Measurements from ENCODE around the gene FREM2. TPM values are rescaled to one million over a fixed set of nuclear protein-coding genes. Genes with fewer than 3 reads are reported as not detected.

Gene FREM2
- total RNA-seq, 2 experiments from 2014 or later: not detected

DNA sequence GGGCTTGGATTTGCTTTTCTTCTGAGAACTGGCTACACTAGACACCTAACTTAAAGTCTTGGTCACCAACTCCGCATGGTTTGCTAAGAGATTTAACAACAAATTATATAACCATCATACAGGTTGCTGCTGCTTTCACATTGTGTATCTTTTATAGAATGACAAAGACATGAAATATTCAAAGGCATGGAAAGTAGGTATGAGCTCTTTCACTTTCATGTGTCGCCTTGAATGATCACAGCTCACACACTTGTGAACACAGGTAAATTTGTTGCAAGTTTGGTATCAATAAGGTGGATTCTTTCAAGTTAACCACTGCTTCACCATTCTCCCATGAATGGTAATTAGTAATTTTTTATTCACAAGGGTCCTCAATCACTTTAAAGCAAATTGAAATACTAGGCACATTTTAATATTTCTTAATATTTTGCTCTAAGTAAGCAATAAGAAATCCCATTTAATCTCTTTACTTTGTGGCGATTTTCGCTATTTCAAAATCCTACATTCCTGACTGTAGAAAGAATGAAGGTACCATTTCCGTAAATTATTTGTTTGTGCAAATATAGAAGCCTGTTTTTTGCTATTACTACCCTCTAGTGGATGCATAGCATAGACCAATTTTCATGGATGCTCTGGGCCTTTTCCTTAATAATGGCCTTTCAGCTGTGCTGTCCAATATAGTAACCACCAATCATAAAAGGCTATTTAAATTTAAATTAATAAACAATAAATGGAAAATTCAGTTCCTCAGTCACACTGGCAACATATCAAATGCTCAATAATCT, 45.5 kb upstream of the FREM2 start:
- ChIA-PET POLR2A (interaction anchor here (0.5 kb wide), 1 partner anchor 882 kb away, joined by 4 read pairs; no protein-coding TSS in a partner anchor), CTCF (ENCODE audit: unreplicated experiment) (no interaction called here)
- H3K36me3 ChIP-seq (ENCODE audit: insufficient read depth, low read length): no peaks in the 10 kb centered on the region
- H3K4me1 ChIP-seq (ENCODE audit: insufficient read depth, low read length, poor library complexity, severe bottlenecking): no peaks in the 10 kb centered on the region
- TF ChIP-seq, protein P1, sequence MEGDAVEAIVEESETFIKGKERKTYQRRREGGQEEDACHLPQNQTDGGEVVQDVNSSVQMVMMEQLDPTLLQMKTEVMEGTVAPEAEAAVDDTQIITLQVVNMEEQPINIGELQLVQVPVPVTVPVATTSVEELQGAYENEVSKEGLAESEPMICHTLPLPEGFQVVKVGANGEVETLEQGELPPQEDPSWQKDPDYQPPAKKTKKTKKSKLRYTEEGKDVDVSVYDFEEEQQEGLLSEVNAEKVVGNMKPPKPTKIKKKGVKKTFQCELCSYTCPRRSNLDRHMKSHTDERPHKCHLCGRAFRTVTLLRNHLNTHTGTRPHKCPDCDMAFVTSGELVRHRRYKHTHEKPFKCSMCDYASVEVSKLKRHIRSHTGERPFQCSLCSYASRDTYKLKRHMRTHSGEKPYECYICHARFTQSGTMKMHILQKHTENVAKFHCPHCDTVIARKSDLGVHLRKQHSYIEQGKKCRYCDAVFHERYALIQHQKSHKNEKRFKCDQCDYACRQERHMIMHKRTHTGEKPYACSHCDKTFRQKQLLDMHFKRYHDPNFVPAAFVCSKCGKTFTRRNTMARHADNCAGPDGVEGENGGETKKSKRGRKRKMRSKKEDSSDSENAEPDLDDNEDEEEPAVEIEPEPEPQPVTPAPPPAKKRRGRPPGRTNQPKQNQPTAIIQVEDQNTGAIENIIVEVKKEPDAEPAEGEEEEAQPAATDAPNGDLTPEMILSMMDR (conservative IDR thresholded peaks at IDR 0.05; ENCODE audit: low read length): peak; percentile 50
- no peak for TF ChIP-seq EZH2phosphoT487 (IDR thresholded peaks at IDR 0.05; ENCODE audit: borderline replicate concordance, low read depth, low read length)
- intact Hi-C loops (cut with micrococcal nuclease; ENCODE audit: unreplicated experiment): no loop called here
- DNase-seq (ENCODE audit: low spot score): no peak
- H3K4me3 ChIP-seq (ENCODE audit: low read depth, low read length, poor library complexity, severe bottlenecking): no peak overlapping the region
- H3K79me2 ChIP-seq (ENCODE audit: insufficient read depth, low read depth, low read length): no peaks in the 10 kb centered on the region
- BruUV-seq (replicated peaks): no TSS peak
- H3K9me3 ChIP-seq (ENCODE audit: low read length): no peaks in the 10 kb centered on the region
- H3K4me2 ChIP-seq (ENCODE audit: low read length): no peak overlapping the region
- no peaks in the 10 kb centered on the region for H4K20me1 ChIP-seq (ENCODE audit: insufficient read depth, low read length)
- no peak overlapping the region for H2AFZ ChIP-seq (ENCODE audit: low read length)
- H3K9me2 ChIP-seq (ENCODE audit: insufficient read depth, low read length): no peaks in the 10 kb centered on the region
- H3K27ac ChIP-seq (ENCODE audit: low read depth, low read length, poor library complexity, severe bottlenecking): no peak overlapping the region

DNA sequence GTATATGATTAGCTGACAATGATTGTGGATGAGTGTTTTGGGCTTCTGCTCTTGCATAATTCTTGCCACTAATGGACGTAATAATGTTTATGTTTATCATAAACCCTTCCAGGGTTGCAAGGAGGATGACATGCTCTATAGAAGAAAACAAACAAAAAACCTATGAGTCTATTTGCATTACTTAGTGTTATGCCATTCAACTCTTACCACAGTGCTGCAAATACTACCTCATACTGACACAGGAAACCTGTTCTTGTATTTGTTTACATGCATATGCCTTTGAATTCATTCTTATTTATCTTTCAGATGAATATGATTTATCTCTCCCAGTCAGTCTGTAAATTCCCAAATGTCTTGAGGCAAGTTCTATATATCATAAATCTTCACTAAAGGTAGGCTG, 39.6 kb upstream of the FREM2 start:
- no TSS peak for BruUV-seq (replicated peaks)
- no peak for DNase-seq (ENCODE audit: low spot score)
- H3K27ac ChIP-seq (ENCODE audit: low read depth, low read length, poor library complexity, severe bottlenecking): no peak overlapping the region
- no peak overlapping the region for H3K4me3 ChIP-seq (ENCODE audit: low read depth, low read length, poor library complexity, severe bottlenecking)
- H3K9me3 ChIP-seq (ENCODE audit: low read length): no peaks in the 10 kb centered on the region
- no peak for TF ChIP-seq EZH2phosphoT487 (IDR thresholded peaks at IDR 0.05; ENCODE audit: borderline replicate concordance, low read depth, low read length)
- TF ChIP-seq, protein P1 (conservative IDR thresholded peaks at IDR 0.05; ENCODE audit: low read length): no peak
- no peak overlapping the region for H2AFZ ChIP-seq (ENCODE audit: low read length)
- no peaks in the 10 kb centered on the region for H3K79me2 ChIP-seq (ENCODE audit: insufficient read depth, low read depth, low read length)
- no peak overlapping the region for H3K4me2 ChIP-seq (ENCODE audit: low read length)
- no peaks in the 10 kb centered on the region for H4K20me1 ChIP-seq (ENCODE audit: insufficient read depth, low read length)
- CTCF ChIA-PET (ENCODE audit: unreplicated experiment): no interaction called here
- H3K9me2 ChIP-seq (ENCODE audit: insufficient read depth, low read length): no peaks in the 10 kb centered on the region
- H3K36me3 ChIP-seq (ENCODE audit: insufficient read depth, low read length): no peaks in the 10 kb centered on the region
- POLR2A ChIA-PET: no interaction called here
- intact Hi-C loops (cut with micrococcal nuclease; ENCODE audit: unreplicated experiment): no loop called here
- H3K4me1 ChIP-seq (ENCODE audit: insufficient read depth, low read length, poor library complexity, severe bottlenecking): no peaks in the 10 kb centered on the region

GRCh38 chr13:38648912-38649311, 38.0 kb upstream of the FREM2 start:
- no peaks in the 10 kb centered on the region for H3K79me2 ChIP-seq (ENCODE audit: insufficient read depth, low read depth, low read length)
- H3K9me2 ChIP-seq (ENCODE audit: insufficient read depth, low read length): no peaks in the 10 kb centered on the region
- ChIA-PET CTCF (ENCODE audit: unreplicated experiment) (no interaction called here), POLR2A (no interaction called here)
- no peaks in the 10 kb centered on the region for H3K9me3 ChIP-seq (ENCODE audit: low read length)
- DNase-seq (ENCODE audit: low spot score): no peak
- H3K36me3 ChIP-seq (ENCODE audit: insufficient read depth, low read length): no peaks in the 10 kb centered on the region
- no peak overlapping the region for H3K4me2 ChIP-seq (ENCODE audit: low read length)
- no peak for TF ChIP-seq EZH2phosphoT487 (IDR thresholded peaks at IDR 0.05; ENCODE audit: borderline replicate concordance, low read depth, low read length)
- TF ChIP-seq, protein P1 (conservative IDR thresholded peaks at IDR 0.05; ENCODE audit: low read length): no peak
- no peak overlapping the region for H2AFZ ChIP-seq (ENCODE audit: low read length)
- H4K20me1 ChIP-seq (ENCODE audit: insufficient read depth, low read length): no peaks in the 10 kb centered on the region
- H3K27ac ChIP-seq (ENCODE audit: low read depth, low read length, poor library complexity, severe bottlenecking): no peak overlapping the region
- no peaks in the 10 kb centered on the region for H3K4me1 ChIP-seq (ENCODE audit: insufficient read depth, low read length, poor library complexity, severe bottlenecking)
- intact Hi-C loops (cut with micrococcal nuclease; ENCODE audit: unreplicated experiment): no loop called here
- no peak overlapping the region for H3K4me3 ChIP-seq (ENCODE audit: low read depth, low read length, poor library complexity, severe bottlenecking)
- BruUV-seq (replicated peaks): no TSS peak

Measured in OCI-LY7 (cell line).